NCI-H1092 treated with DMSO at 0.1 percent for 48 hours (cell line): ENCODE results near the gene XPO1.
"Not testable (repeated sequence)": the region's sequence is repeated elsewhere in the genome, so short reads cannot be mapped to it uniquely, and the experiment has no call there.

ENCODE experiments used
- DNase-seq: peaks from one replicate; lab custom pipeline; 2025; lab: John Stamatoyannopoulos, UW

XPO1 gene

GRCh38 chr2:61538200-61538919, at the start of gene XPO1:
TSS of gene XPO1 (minus strand) at chr2:61538356. CDS start at chr2:61533897, 4,459 bp downstream.
- DNase-seq: peak; percentile 97

DNA sequence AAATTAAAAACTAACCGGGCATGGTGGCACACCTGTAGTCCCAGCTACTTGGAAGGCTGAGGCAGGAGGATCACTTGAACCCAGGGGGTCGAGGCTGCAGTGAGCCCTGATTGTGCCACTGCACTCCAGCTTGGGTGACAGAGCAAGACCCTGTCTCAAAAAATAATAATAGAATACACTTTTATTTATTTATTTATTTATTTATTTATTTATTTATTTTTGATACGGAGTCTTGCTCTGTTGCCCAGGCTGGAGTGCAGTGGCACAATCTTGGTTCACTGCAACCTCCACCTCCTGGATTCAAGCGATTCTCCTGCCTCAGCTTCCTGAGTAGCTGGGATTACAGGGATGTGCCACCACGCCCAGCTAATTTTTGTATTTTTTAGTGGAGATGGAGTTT, 48.8 kb upstream of the XPO1 start:
- not testable (repeated sequence) for DNase-seq

DNA sequence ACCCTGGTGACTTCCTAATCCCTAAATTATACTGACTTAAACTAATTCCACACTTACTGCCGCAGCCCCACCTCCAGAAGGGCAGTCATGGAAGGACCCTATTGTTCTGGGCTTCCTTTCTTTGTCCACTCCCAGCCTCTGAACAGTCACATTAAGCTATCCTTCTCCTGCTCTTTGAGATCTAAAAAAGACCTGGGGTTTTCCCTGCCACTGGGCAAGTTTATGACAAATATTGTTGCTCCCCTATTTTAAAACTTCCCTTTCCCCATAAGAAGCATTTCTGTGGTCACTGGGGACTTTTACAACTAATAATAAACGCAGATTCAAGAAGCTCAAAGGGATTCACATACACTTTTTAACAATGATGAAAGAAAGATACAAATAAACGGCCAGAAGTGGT, 47.2 kb upstream of the XPO1 start:
- no peak for DNase-seq

GRCh38 chr2:61584368-61584767, 46.2 kb upstream of the XPO1 start:
- DNase-seq: not testable (repeated sequence)

DNA sequence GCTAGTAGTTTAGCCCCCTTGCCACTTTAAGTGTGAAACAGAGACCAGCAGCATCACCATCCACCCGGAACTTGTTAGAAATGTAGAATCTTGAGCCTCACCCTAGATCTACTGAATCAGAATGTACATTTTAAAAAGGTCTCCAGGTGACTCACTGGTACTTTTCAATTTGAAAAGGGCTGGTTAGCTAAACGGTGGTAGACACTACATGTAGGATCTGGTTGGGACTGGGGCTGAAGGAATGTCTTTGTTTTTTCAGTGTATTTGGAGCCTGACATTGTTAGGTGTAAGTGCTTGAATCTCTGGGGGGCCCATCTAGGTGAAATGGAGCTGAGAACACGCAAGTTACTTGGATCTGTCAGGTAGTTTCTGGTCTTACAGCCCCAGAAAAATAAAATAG, 44.0 kb upstream of the XPO1 start:
- DNase-seq: no peak

DNA sequence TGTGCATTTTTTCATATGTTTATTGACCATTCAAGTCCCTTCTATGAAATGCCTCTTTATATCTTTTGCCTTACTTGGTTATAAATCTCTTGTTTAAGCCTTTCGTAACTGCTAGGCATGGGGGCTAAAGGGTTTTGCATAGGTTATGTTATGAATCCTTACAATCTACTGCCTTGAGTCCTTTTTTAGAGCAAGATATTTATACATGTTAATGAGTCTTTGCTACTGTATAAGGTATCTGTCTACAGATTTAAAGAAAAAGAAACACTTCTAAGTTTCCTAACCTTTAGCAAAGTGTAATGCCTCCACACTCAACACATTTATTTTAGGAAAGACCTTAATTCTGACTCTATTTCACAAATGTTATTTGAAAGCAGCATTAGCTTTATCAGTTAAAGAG, 43.6 kb upstream of the XPO1 start:
- DNase-seq: no peak

DNA sequence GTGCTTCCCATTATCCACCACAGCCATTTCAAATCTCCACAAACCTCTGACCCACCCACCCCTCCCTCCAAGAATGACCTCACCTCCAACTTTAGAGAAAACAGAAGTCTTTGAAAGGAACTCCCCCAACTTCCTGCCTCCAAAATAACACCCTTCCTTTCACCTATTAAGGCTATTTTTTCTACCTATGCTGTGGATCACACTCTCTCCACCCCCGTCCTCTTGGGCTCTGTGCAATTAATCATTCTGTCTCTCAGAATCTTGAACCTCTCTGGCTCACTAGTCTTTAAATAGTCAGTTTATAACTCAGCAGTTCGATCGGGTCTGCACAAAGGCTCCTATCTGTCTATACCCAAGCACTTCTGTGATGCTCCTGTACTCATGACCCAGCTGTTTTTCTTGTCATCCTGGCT, 37.3 kb upstream of the XPO1 start:
- DNase-seq: no peak

- no peak for DNase-seq
Measured at GRCh38 chr2:61566566-61566965, 28.4 kb upstream of the XPO1 start.

GRCh38 chr2:61562615-61563014, 24.5 kb upstream of the XPO1 start:
- no peak for DNase-seq

GRCh38 chr2:61558160-61558559, 20.0 kb upstream of the XPO1 start:
- DNase-seq: no peak

- no peak for DNase-seq
Measured at GRCh38 chr2:61557381-61557780, 19.2 kb upstream of the XPO1 start.

GRCh38 chr2:61554604-61555003, 16.4 kb upstream of the XPO1 start:
- no peak for DNase-seq

DNA sequence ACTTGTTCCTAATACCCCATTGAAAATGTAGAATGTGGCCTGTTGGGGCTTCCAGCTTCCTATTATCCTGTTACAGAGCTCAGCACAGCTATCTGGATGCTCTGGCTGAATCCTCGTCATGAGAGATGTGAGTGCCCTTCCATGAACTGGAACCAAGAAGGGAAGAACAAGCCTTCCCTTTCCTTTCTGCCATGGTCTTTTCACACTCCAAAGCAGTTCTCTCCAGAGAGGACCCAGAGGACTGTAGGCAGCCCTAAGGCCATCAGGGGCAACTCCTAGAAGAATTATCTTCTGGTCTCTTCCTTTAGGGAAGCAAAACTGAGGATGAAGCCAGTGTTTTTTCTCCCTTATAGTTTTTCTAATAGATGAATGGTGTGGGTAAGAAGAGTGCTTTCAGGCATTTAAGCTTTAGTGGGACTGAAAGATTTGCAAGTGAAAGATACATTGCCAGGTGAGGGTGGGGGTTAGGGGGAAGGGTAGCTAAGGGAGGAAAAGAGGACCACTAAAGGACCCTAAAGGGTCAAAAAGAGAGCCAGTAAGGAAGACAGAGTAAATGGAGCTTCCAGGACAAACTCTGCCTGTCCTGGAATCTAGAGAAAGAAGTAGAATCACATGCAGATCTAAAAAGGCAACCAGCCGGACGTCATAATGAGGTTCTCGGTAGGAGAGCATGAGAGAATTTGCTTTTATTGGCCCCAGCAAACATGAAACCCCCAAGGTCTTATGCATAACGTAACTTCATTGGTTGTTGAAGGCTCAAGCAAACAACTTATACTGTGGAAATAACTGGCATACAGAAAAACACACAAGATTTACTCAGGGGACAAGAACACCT, 12.4 kb upstream of the XPO1 start:
- DNase-seq: no peak

DNA sequence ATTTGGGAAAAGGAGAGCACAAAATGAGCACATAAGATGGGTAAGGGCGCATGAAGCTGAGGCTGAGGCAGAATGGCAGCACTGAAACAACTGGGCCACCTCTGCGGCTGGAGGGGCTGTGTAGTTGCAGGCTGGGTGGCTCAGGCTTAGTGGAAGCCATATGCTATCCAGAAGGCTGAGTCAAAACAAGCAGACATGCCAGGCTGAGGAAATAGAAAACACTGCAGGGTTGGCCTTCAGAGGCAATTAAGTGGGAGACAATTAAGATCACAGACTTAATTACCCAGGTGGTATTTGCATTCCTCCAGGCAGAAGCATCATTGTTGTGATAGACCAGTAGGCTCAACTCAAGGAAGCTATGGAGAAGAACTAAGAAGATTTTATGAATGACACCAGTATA, 11.4 kb upstream of the XPO1 start:
- no peak for DNase-seq

DNA sequence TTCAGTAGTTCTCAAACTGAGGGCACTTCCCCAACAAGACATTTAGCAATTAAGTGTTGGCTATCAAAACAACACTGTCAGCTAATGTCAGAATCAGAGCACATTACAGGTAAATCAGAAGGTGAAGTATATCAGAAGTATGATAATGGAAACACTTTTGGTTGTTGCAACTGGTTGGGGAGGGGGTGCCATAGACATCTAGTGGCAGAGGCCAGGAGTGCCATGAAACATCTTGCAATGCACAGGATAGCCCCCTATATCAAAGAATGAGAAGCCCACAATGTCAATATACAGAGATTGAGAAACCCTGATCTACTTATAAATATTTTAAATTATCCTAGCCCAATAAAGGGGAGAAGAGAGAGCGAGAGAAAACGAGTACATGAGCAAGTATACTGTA, 4.9 kb upstream of the XPO1 start:
- no peak for DNase-seq

DNA sequence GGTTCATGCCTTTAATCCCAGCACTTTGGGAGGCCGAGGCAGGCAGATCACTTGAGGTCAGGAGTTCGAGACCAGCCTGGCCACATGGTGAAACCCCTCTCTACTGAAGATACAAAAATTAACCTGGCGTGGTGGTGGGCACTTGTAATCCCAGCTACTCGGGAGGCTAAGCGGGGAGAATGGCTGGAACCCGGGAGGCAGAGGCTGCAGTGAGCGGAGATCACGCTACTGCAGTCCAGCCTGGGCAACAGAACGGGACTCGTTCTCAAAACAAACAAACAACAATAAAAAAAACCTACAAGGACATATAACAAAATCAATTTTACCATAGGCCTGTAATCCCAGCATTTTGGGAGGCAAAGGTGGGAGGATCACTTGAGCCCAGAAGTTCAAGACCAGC, 2.0 kb upstream of the XPO1 start:
- DNase-seq: not testable (repeated sequence)

DNA sequence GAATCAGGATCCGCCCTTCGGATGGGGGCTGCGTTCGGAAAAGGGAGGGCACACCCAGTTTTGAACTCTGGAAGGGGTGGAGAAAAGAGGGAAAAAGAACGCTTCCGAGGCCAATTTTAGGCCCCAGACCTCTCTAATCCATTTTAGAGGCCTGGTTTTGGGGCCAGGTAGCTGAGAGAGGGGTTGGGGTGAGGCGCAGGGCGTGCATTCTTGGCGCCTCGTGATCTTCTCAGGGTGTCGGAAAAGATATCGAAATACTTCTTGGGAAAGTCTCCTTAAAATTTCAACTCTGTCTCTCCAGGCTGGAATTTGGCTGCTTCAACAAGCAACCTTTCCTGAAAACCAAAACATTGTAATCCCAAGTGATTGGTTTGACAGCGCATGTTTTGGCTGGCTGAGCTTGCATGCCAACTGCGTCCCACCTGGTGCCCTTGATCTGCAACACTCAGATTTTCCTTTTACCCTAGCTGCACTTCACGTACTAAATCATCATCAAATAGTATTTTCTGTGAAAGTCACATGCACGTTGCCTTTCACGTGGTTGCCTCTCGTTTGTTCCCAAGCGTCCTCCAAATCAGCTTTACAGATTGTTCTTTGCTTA, 864 bp upstream of the XPO1 start:
- peak; percentile 42 for DNase-seq

DNA sequence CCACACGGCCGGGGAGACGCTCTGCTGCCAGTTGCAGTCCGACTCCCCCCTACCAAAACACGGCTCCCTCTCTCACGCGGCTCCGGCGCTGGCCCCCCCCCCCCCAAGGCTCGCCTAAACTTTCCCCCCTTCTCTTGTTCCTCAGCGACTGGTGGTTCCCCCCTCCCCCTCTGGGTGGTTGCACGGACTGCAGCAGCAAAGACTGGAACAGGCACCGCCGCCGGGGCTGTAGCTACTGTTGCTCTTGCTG, 281 bp downstream of the XPO1 start:
- DNase-seq: no peak

DNA sequence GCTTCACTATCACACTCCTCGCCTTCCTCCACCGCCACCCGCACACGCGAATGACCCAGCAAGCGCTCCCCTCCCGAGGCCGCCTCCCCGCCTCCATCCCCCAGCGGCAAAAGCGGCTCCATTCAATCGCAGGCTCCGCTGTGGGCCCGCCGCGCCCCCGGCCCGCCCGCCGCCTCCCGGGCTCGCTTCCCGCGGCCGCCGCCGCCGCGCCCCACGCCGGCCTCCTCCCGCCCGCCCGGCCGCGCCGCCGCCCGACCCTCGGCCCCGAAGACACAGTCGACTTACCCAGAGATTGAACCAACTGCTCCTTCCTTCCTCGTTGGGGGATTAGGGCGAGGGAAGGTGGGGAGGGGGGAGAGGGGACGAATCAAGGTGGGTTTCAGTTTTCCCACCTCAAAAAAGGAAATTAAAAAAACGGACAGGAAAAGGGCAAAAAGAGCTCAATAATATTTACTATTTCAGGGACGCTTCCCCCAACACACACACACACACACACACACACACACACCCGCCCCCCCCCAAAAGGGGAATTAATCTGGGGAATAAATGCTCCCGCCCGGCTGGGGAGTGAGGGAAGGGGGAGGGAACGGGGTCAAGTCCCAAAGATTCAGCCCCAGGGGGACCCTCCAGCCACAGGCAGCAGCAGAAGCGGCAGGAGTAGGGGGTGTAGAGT, 743 bp downstream of the XPO1 start:
- peak; percentile 39 for DNase-seq

- peak; percentile 68 for DNase-seq
Measured at GRCh38 chr2:61536572-61537276, 1.4 kb downstream of the XPO1 start.

GRCh38 chr2:61536180-61536571, 2.0 kb downstream of the XPO1 start:
- DNase-seq: no peak

- DNase-seq: no peak
Measured at GRCh38 chr2:61535449-61535848, 2.7 kb downstream of the XPO1 start.
